Activated naive CD8-positive, alpha-beta T cell treated with anti-CD3 and anti-CD28 coated beads for 36 hours (primary cell): ENCODE results near the gene TFB2M. TPM values are rescaled to one million over a fixed set of nuclear protein-coding genes. Genes with fewer than 3 reads are reported as not detected.
A peak's percentile ranks its signal among the peaks of the same experiment; 100 is the strongest.
"Not testable (repeated sequence)": the region's sequence is repeated elsewhere in the genome, so short reads cannot be mapped to it uniquely, and the experiment has no call there.

Source experiments
- DNase-seq: peaks from one replicate; pipeline ENCODE4 v3.0.0; 2021
- H3K27ac Mint-ChIP-seq: one replicate; pipeline ENCODE4 v1.8.0; 2022; ENCODE audit warnings: mild to moderate bottlenecking, moderate library complexity, mixed read lengths
- H3K27me3 Mint-ChIP-seq: one replicate; pipeline ENCODE4 v1.8.0; 2022; ENCODE audit warnings: mild to moderate bottlenecking, mixed read lengths
- H3K36me3 Mint-ChIP-seq: one replicate; pipeline ENCODE4 v1.8.0; 2021; ENCODE audit warnings: mild to moderate bottlenecking, mixed read lengths
- H3K4me1 Mint-ChIP-seq: one replicate; pipeline ENCODE4 v1.8.0; 2021; ENCODE audit warnings: mixed read lengths
- H3K4me3 Mint-ChIP-seq: one replicate; pipeline ENCODE4 v1.8.0; 2022; ENCODE audit warnings: mild to moderate bottlenecking, moderate library complexity, mixed read lengths
- H3K9me3 Mint-ChIP-seq: one replicate; pipeline ENCODE4 v1.8.0; 2022; ENCODE audit warnings: mixed read lengths
- total RNA-seq, 2 experiments: library from RNA; stranded (reverse); gene quantifications; one replicate each; pipeline ENCODE4 v1.2.3, GENCODE V29; 2021

TFB2M gene
- 10 to 100 TPM; 33.1 to 35.9 TPM for total RNA-seq

- Mint-ChIP-seq H3K4me3 (peak within 1 kb of the TSS; percentile 100), H3K27me3 (no peaks in the 10 kb centered on the region), H3K9me3 (no peaks in the 10 kb centered on the region), H3K4me1 (peaks cover 34% of the 10 kb centered on the region), H3K36me3 (peaks cover 32% of the 10 kb centered on the region), H3K27ac (peak within 1 kb of the TSS; percentile 98)
- peak; percentile 97 for DNase-seq
Measured at GRCh38 chr1:246566128-246566812, at the start of gene TFB2M, which contains the start of gene CNST. TFB2M (minus strand) TSS chr1:246566261; CDS start chr1:246566138, 123 bp downstream. CNST (plus strand) TSS chr1:246566456; CDS start chr1:246591563, 25,107 bp downstream.

- Mint-ChIP-seq H3K4me3 (no peak overlapping the region), H3K36me3 (peaks cover 21% of the 10 kb centered on the region), H3K27ac (peak overlapping the region; percentile 31), H3K27me3 (no peaks in the 10 kb centered on the region), H3K9me3 (peaks cover 3% of the 10 kb centered on the region), H3K4me1 (peaks cover 47% of the 10 kb centered on the region)
- DNase-seq = no peak
Measured at GRCh38 chr1:246613096-246613758, 47.2 kb upstream of the TFB2M start.

DNA sequence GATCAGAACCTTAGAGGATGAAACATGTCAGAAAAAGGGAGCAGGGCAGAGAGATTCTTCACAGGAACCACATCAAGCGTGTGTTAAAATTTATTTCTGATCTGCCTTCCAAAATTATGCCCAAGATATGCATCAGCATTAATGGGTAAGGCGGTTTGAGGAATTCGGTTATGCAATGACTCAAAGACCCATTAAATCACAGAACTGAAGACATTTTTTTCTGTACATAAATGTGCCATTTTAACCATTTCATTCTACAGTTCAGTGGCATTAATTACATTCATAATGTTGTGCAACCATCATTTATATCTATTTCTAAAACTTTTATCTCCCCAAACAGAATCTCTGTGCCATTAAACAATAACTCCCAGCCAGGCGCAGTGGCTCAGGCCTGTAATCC is 43.6 kb upstream of the TFB2M start:
- DNase-seq = no peak
- H3K36me3 Mint-ChIP-seq = peaks cover 29% of the 10 kb centered on the region
- peaks cover 3% of the 10 kb centered on the region for H3K9me3 Mint-ChIP-seq
- peak overlapping the region; percentile 76 for H3K27ac Mint-ChIP-seq
- H3K4me1 Mint-ChIP-seq = peaks cover 46% of the 10 kb centered on the region
- H3K27me3 Mint-ChIP-seq = no peaks in the 10 kb centered on the region
- H3K4me3 Mint-ChIP-seq = no peak overlapping the region

DNA sequence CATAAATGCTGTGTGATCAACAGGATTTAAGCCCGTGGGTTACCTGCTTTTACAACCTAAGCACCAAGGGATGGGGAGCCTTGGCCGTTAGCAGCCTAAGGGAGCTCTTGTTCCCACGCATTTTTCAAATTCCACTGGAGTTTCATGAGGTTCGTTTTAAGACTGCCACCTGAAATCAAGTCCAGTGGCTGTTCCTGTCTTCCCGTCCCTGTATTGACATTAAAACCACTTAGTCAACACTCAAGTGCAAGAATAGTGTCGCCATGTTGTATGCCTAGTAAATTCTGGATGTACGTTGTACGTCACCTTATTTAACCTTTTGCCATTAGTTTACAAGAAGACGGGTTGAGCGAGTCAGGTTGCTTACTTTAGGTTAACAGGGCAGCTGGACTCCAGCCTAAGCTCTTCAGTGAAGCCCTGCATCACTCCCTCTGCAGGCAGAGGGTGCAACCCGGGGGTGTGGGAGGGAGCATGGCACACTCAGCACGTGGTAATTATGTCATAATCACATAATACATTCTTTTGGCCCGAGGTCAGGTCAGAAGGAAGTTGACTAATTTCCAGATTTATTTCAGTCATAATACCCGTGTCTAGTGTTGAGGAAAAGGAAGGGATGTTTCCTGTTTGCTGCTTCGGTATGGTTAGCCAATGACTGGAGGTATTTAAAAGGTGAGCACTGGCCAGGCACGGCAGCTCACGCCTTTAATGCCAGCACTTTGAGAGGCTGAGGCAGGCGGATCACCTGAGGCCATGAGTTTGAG is 42.7 kb upstream of the TFB2M start:
- no peaks in the 10 kb centered on the region for H3K27me3 Mint-ChIP-seq
- peaks cover 3% of the 10 kb centered on the region for H3K9me3 Mint-ChIP-seq
- DNase-seq = peak; percentile 53
- H3K4me1 Mint-ChIP-seq = peaks cover 43% of the 10 kb centered on the region
- H3K36me3 Mint-ChIP-seq = peaks cover 29% of the 10 kb centered on the region
- peak overlapping the region; percentile 76 for H3K27ac Mint-ChIP-seq
- H3K4me3 Mint-ChIP-seq = no peak overlapping the region

DNA sequence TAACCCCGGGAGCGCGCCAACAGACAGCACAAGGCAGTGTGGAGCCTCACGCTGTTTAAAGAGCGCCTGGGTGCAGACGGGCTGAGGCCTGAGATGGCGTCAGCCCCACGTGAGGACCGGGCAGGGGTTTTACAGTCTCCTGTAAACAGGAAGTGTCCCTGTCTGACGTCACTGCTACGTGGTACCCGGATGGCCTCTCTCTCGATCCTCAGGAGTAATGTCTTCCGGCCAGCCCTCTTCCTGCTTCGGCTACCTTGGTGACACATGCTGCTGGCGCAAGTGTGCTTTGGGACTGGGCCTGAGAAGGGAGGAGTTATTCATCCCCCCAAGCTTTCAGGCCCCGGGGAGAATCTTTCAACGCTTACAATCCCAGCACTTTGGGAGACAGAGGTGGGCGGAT is 41.4 kb upstream of the TFB2M start:
- peaks cover 3% of the 10 kb centered on the region for H3K9me3 Mint-ChIP-seq
- peaks cover 44% of the 10 kb centered on the region for H3K4me1 Mint-ChIP-seq
- H3K4me3 Mint-ChIP-seq = no peak overlapping the region
- no peak overlapping the region for H3K27ac Mint-ChIP-seq
- peaks cover 33% of the 10 kb centered on the region for H3K36me3 Mint-ChIP-seq
- no peak for DNase-seq
- H3K27me3 Mint-ChIP-seq = no peaks in the 10 kb centered on the region

DNA sequence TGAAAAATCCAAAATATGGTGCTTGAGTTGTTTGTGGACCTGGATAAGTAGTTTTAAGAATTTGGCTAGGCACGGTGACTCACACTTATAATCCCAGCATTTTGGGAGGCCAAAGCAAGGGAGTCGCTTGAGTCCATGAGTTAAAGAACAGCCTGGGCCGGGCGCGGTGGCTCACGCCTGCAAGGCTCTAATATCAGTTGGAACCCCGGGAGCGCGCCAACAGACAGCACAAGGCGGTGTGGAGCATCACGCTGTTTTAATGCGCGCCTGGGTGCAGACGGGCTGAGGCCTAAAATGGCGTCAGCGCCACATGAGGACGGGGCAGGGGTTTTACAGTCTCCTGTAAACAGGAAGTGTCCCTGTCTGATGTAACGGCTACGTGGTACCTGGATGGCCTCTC is 39.2 kb upstream of the TFB2M start:
- H3K27me3 Mint-ChIP-seq, DNase-seq, H3K9me3 Mint-ChIP-seq, H3K4me3 Mint-ChIP-seq, H3K27ac Mint-ChIP-seq: not testable (repeated sequence)
- peaks cover 41% of the 10 kb centered on the region for H3K36me3 Mint-ChIP-seq
- H3K4me1 Mint-ChIP-seq = peaks cover 43% of the 10 kb centered on the region

- H3K36me3 Mint-ChIP-seq = peaks cover 30% of the 10 kb centered on the region
- H3K27me3 Mint-ChIP-seq = no peaks in the 10 kb centered on the region
- peaks cover 43% of the 10 kb centered on the region for H3K4me1 Mint-ChIP-seq
- H3K4me3 Mint-ChIP-seq = no peak overlapping the region
- DNase-seq = no peak
- no peaks in the 10 kb centered on the region for H3K9me3 Mint-ChIP-seq
- H3K27ac Mint-ChIP-seq = peak overlapping the region; percentile 66
Measured at GRCh38 chr1:246602194-246602593, 36.1 kb upstream of the TFB2M start.

DNA sequence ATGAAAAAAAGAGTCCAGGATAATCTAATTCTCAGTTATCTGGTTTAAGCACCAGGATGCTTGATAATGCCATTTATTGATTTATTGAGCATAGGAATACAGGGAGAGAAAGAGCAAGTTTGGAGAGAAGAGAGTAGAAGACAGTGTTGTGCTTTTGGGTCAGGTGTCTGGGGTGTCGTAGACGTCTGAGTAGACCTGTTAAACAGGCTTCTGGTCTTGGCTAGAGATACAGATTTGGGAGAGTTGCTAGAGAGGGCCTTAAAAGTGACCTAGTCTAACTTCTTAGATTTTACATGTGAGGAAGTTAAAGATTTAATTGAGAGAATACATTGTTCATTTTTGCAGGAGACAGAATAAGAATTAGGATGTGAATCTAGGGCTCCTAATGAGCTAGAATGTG is 34.5 kb upstream of the TFB2M start:
- H3K27me3 Mint-ChIP-seq = no peaks in the 10 kb centered on the region
- no peaks in the 10 kb centered on the region for H3K9me3 Mint-ChIP-seq
- no peak overlapping the region for H3K27ac Mint-ChIP-seq
- peaks cover 40% of the 10 kb centered on the region for H3K36me3 Mint-ChIP-seq
- DNase-seq = no peak
- no peak overlapping the region for H3K4me3 Mint-ChIP-seq
- H3K4me1 Mint-ChIP-seq = peaks cover 50% of the 10 kb centered on the region

GRCh38 chr1:246599315-246599714 is 33.3 kb upstream of the TFB2M start:
- no peak for DNase-seq
- Mint-ChIP-seq H3K27me3 (no peaks in the 10 kb centered on the region), H3K4me1 (peaks cover 55% of the 10 kb centered on the region), H3K9me3 (no peaks in the 10 kb centered on the region), H3K27ac (no peak overlapping the region), H3K4me3 (no peak overlapping the region), H3K36me3 (peaks cover 40% of the 10 kb centered on the region)

DNA sequence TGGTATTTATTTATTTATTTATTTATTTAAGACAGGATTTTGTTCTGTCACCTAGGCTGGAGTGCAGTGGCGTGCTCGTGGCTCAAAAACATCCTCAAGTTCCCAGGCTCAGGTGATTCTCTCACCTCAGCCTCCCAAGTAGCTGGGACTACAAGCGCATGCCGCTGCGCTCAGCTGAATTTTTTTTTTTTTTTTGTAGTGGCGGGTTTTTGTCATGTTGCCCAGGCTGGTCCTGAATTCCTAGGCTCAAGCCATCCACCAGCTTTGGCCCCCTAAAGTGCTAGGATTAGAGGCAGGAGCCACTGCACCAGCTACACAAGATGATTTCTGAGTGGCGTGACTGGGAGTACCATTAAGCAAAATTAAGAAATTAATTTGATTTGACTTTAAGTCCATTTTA is 31.9 kb upstream of the TFB2M start:
- Mint-ChIP-seq H3K27ac (no peak overlapping the region), H3K4me3 (no peak overlapping the region), H3K27me3 (no peaks in the 10 kb centered on the region), H3K36me3 (peaks cover 44% of the 10 kb centered on the region), H3K4me1 (peaks cover 49% of the 10 kb centered on the region), H3K9me3 (no peaks in the 10 kb centered on the region)
- DNase-seq = no peak

- Mint-ChIP-seq H3K36me3 (peaks cover 44% of the 10 kb centered on the region), H3K27me3 (no peaks in the 10 kb centered on the region), H3K9me3 (no peaks in the 10 kb centered on the region), H3K4me1 (peaks cover 46% of the 10 kb centered on the region), H3K27ac (no peak overlapping the region), H3K4me3 (no peak overlapping the region)
- no peak for DNase-seq
Measured at GRCh38 chr1:246597340-246597739, 31.3 kb upstream of the TFB2M start.

GRCh38 chr1:246595146-246595545 is 29.1 kb upstream of the TFB2M start:
- Mint-ChIP-seq H3K4me1 (peaks cover 45% of the 10 kb centered on the region), H3K4me3 (no peak overlapping the region), H3K27me3 (no peaks in the 10 kb centered on the region), H3K36me3 (peaks cover 47% of the 10 kb centered on the region), H3K9me3 (peaks cover 1% of the 10 kb centered on the region), H3K27ac (no peak overlapping the region)
- DNase-seq = no peak

- H3K4me1 Mint-ChIP-seq = peaks cover 40% of the 10 kb centered on the region
Measured at GRCh38 chr1:246592695-246593094, 26.6 kb upstream of the TFB2M start.

DNA sequence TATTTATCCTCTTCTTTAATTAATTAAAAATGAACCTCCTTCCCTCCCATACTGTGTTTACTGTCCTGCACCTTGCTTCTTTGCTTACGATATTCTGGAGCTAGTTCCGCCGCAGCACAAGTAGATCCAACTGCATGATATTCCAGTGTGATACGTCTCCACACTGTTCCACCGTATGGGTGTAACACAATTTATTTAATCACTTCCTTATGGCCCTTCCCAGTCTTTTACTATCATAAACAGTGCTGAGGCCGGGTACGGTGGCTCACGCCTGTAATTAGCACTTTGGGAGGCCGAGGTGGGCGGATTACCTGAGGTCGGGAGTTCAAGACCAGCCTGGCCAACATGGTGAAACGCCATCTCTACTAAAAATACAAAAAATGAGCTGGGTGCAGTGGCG is 25.9 kb upstream of the TFB2M start:
- Mint-ChIP-seq H3K4me1 (peaks cover 39% of the 10 kb centered on the region), H3K9me3 (peaks cover 5% of the 10 kb centered on the region)

More at GRCh38 chr1:246592695-246593094, 26.6 kb upstream of the TFB2M start:
- Mint-ChIP-seq H3K27ac (no peak overlapping the region), H3K9me3 (peaks cover 5% of the 10 kb centered on the region), H3K36me3 (peaks cover 52% of the 10 kb centered on the region), H3K4me3 (no peak overlapping the region), H3K27me3 (no peaks in the 10 kb centered on the region)
- no peak for DNase-seq

GRCh38 chr1:246591504-246591903 is 25.4 kb upstream of the TFB2M start:
- H3K27ac Mint-ChIP-seq = peak overlapping the region; percentile 59
- H3K4me1 Mint-ChIP-seq = peaks cover 35% of the 10 kb centered on the region
- no peaks in the 10 kb centered on the region for H3K27me3 Mint-ChIP-seq
- peaks cover 44% of the 10 kb centered on the region for H3K36me3 Mint-ChIP-seq
- no peak overlapping the region for H3K4me3 Mint-ChIP-seq
- no peak for DNase-seq
- H3K9me3 Mint-ChIP-seq = peaks cover 5% of the 10 kb centered on the region

More for the DNA sequence above, 25.9 kb upstream of the TFB2M start:
- peaks cover 48% of the 10 kb centered on the region for H3K36me3 Mint-ChIP-seq
- H3K4me3 Mint-ChIP-seq = no peak overlapping the region
- no peak overlapping the region for H3K27ac Mint-ChIP-seq
- no peak for DNase-seq
- no peaks in the 10 kb centered on the region for H3K27me3 Mint-ChIP-seq
